ENCODE data around the gene RRM2.

DNA sequence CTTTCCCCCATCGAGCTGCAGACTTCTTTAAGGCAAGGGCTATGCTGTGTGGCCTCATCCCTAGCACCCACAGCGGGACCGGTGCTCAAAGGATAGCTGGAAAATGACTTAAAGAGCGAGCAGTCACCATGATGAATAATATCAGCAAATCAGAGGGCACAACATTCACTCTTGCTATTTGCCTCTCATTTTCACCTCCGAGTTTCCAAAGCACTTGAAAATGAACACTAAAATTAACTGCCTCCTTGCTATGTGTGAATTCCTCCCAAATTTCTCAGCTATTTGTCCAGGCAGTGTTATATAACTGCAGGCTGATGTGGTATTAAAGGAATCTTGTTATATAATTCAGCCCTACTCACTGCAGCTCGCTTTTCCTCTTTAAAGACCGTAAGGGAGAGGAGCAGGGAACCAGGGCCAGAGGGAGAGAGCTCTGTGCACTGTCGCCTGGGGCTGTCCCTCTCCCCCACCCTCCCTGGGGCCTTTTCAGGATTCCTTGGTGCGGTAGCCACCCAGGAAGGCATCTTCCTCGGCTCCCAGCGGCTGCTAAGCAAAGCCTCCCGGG, 43.8 kb upstream of the RRM2 start:
- TF ChIP-seq POLR2A (IDR thresholded peaks at IDR 0.05), result no peak
- TF ChIP-seq, protein P1, sequence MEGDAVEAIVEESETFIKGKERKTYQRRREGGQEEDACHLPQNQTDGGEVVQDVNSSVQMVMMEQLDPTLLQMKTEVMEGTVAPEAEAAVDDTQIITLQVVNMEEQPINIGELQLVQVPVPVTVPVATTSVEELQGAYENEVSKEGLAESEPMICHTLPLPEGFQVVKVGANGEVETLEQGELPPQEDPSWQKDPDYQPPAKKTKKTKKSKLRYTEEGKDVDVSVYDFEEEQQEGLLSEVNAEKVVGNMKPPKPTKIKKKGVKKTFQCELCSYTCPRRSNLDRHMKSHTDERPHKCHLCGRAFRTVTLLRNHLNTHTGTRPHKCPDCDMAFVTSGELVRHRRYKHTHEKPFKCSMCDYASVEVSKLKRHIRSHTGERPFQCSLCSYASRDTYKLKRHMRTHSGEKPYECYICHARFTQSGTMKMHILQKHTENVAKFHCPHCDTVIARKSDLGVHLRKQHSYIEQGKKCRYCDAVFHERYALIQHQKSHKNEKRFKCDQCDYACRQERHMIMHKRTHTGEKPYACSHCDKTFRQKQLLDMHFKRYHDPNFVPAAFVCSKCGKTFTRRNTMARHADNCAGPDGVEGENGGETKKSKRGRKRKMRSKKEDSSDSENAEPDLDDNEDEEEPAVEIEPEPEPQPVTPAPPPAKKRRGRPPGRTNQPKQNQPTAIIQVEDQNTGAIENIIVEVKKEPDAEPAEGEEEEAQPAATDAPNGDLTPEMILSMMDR (IDR thresholded peaks at IDR 0.05), result no peak
